Testis (tissue), 2 donors: ENCODE results near the gene SLC2A9.

Experiments used
- POLR2A ChIP-seq: fragments of 450-650 bp; IDR thresholded peaks from one replicate; pipeline ENCODE4 v1.6.1; 2017; ENCODE audit warnings: antibody characterized with exemption, mild to moderate bottlenecking, moderate library complexity
- TF ChIP-seq, protein P1 (sequence below), 3 experiments: fragments of 450-650 bp in 2 of 3; fragments of 200-600 bp in 1 of 3; sonication (generic) in 1 of 3; IDR thresholded peaks; one replicate each; pipeline ENCODE4 v1.5.1; 2016 to 2019; ENCODE audit warnings: antibody characterized with exemption in 3 of 3, mild to moderate bottlenecking in 2 of 3, moderate library complexity in 1 of 3

DNA sequence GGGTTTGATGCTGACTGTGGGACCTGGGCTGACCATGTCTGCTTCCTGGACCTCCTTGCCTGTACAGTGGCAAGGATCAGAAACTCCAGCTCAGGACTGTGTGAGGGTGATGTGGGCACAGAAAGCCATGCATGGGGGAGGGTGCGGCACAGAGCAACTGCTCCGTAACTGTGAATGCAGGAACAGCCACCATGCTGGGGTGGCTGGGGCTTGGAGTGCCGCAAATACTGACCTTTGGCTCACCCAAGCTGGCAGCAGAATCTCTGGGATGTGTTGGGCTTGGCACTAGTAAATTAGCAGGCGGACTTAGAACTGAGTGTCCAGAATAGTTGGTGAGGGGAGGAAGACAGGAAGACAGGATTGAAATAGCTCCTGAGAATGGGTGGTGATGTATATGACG is 187.9 kb downstream of the SLC2A9 start:
- TF ChIP-seq, protein P1, sequence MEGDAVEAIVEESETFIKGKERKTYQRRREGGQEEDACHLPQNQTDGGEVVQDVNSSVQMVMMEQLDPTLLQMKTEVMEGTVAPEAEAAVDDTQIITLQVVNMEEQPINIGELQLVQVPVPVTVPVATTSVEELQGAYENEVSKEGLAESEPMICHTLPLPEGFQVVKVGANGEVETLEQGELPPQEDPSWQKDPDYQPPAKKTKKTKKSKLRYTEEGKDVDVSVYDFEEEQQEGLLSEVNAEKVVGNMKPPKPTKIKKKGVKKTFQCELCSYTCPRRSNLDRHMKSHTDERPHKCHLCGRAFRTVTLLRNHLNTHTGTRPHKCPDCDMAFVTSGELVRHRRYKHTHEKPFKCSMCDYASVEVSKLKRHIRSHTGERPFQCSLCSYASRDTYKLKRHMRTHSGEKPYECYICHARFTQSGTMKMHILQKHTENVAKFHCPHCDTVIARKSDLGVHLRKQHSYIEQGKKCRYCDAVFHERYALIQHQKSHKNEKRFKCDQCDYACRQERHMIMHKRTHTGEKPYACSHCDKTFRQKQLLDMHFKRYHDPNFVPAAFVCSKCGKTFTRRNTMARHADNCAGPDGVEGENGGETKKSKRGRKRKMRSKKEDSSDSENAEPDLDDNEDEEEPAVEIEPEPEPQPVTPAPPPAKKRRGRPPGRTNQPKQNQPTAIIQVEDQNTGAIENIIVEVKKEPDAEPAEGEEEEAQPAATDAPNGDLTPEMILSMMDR (IDR thresholded peaks at IDR 0.05) = no peak
- no peak for TF ChIP-seq POLR2A
